CD14-positive monocyte (primary cell): ENCODE measurements around the gene SLC5A12. TPM values are rescaled to one million over a fixed set of nuclear protein-coding genes. Genes with fewer than 3 reads are reported as not detected.

ENCODE experiments used
- DNase-seq, 3 donors: peaks; one replicate each; pipeline ENCODE4 v3.0.0-alpha.2; 2011 to 2022
- H2AFZ ChIP-seq: 2 replicates; pipeline ENCODE4 v1.6.0; 2012; ENCODE audit warnings: mild to moderate bottlenecking, low read depth, low read length, inconsistent platforms; ENCODE audit not compliant: insufficient read depth, poor library complexity, severe bottlenecking
- H3K27ac ChIP-seq, 2 donors: 1 replicate in 1 of 2; 2 replicates in 1 of 2; pipeline ENCODE4 v1.5.1; 2012 to 2013; ENCODE audit warnings: low read length in 2 of 2, control low read depth in 1 of 2, inconsistent platforms in 1 of 2, low read depth in 1 of 2, mild to moderate bottlenecking in 1 of 2
- H3K27me3 ChIP-seq, 2 donors: one replicate each; pipeline versions ENCODE4 v1.6.0 to v1.6.1; 2011 to 2013; ENCODE audit warnings: low read length in 2 of 2; ENCODE audit not compliant: control insufficient read depth in 2 of 2, insufficient read depth in 2 of 2
- H3K36me3 ChIP-seq, 2 donors: replicated peaks in 1 of 2; 1 replicate in 1 of 2; 2 replicates in 1 of 2; pipeline versions ENCODE4 v1.5.1 to v1.6.1; 2012 to 2013; ENCODE audit warnings: low read length in 2 of 2, control low read depth in 1 of 2, inconsistent platforms in 1 of 2, mild to moderate bottlenecking in 1 of 2; ENCODE audit not compliant: insufficient read depth in 2 of 2, control insufficient read depth in 1 of 2
- H3K4me1 ChIP-seq, 2 donors: 1 replicate in 1 of 2; 2 replicates in 1 of 2; pipeline versions ENCODE4 v1.5.1 to v1.6.1; 2012 to 2013; ENCODE audit warnings: low read length in 2 of 2, control low read depth in 1 of 2, inconsistent platforms in 1 of 2, mild to moderate bottlenecking in 1 of 2, moderate library complexity in 1 of 2; ENCODE audit not compliant: insufficient read depth in 2 of 2, control insufficient read depth in 1 of 2
- H3K4me2 ChIP-seq: replicated peaks from 2 replicates; pipeline ENCODE3; 2012; ENCODE audit warnings: low read length, moderate library complexity, mild to moderate bottlenecking; ENCODE audit not compliant: poor library complexity, severe bottlenecking; ENCODE audit errors: extremely low read depth
- H3K4me3 ChIP-seq, 3 experiments: fragments of 200-600 bp in 1 of 3; sonication (generic) in 1 of 3; replicated peaks in 1 of 3; 1 replicate in 2 of 3; 2 replicates in 1 of 3; pipeline ENCODE4 v1.5.1; 2011 to 2013; ENCODE audit warnings: low read length in 3 of 3, mild to moderate bottlenecking in 3 of 3, control low read depth in 2 of 3, low read depth in 2 of 3, inconsistent platforms in 1 of 3, moderate library complexity in 1 of 3
- H3K79me2 ChIP-seq: 2 replicates; pipeline ENCODE4 v1.6.0; 2012; ENCODE audit warnings: mild to moderate bottlenecking, control low read depth, inconsistent platforms, low read length, moderate library complexity; ENCODE audit not compliant: insufficient read depth
- H3K9ac ChIP-seq: 2 replicates; pipeline ENCODE4 v1.6.0; 2017; ENCODE audit warnings: low read length, mild to moderate bottlenecking; ENCODE audit not compliant: insufficient read depth, poor library complexity, severe bottlenecking
- H3K9me3 ChIP-seq, 2 donors: replicated peaks in 1 of 2; 1 replicate in 1 of 2; 2 replicates in 1 of 2; pipeline versions ENCODE4 v1.5.1 to v1.6.1; 2012 to 2013; ENCODE audit warnings: low read length in 2 of 2, control low read depth in 1 of 2; ENCODE audit not compliant: control insufficient read depth in 1 of 2, insufficient read depth in 1 of 2
- H4K20me1 ChIP-seq: 2 replicates; pipeline ENCODE4 v1.6.0; 2012; ENCODE audit warnings: mild to moderate bottlenecking, low read length, control low read depth, moderate library complexity; ENCODE audit not compliant: insufficient read depth
- H3K27ac Mint-ChIP-seq, 7 donors: one replicate each; pipeline ENCODE4 v1.8.0; 2020; ENCODE audit warnings: mild to moderate bottlenecking in 7 of 7, mixed read lengths in 7 of 7, moderate library complexity in 6 of 7, inconsistent platforms in 2 of 7
- H3K27me3 Mint-ChIP-seq, 3 donors: one replicate each; pipeline ENCODE4 v1.8.0; 2021 to 2022; ENCODE audit warnings: low read depth in 3 of 3, mild to moderate bottlenecking in 3 of 3, mixed read lengths in 3 of 3, moderate library complexity in 3 of 3, inconsistent platforms in 1 of 3
- H3K36me3 Mint-ChIP-seq, 2 donors: one replicate each; pipeline ENCODE4 v1.8.0; 2020; ENCODE audit warnings: mixed read lengths in 2 of 2, inconsistent platforms in 1 of 2, mild to moderate bottlenecking in 1 of 2
- H3K4me1 Mint-ChIP-seq: one replicate; pipeline ENCODE4 v1.8.0; 2020; ENCODE audit warnings: mild to moderate bottlenecking, mixed read lengths
- H3K4me3 Mint-ChIP-seq, 2 donors: one replicate each; pipeline ENCODE4 v1.8.0; 2020; ENCODE audit warnings: mild to moderate bottlenecking in 2 of 2, mixed read lengths in 2 of 2, moderate library complexity in 1 of 2
- H3K9me3 Mint-ChIP-seq, 7 donors: one replicate each; pipeline ENCODE4 v1.8.0; 2020 to 2022; ENCODE audit warnings: mixed read lengths in 7 of 7, mild to moderate bottlenecking in 6 of 7, moderate library complexity in 6 of 7, inconsistent platforms in 2 of 7
- CTCF ChIP-seq: fragments of 200-600 bp; IDR thresholded peaks from one replicate; pipeline ENCODE4 v1.8.0; 2022; ENCODE audit warnings: antibody characterized with exemption, mild to moderate bottlenecking
- WGBS: methylation state at CpG from one replicate; pipeline ENCODE4 v1.1.5; 2013; ENCODE audit warnings: missing lambda C conversion rate; ENCODE audit not compliant: insufficient coverage; 5-methylcytosine and 5-hydroxymethylcytosine counted together
- intact Hi-C, 2 donors: fragments of 100-400 bp; cut with micrococcal nuclease; formaldehyde crosslinking; loops; one replicate each; pipeline versions ENCODE4 v1.15.0 to v1.15.1; 2023
- polyA plus RNA-seq, 3 donors: library from polyadenylated mRNA; depleted of rRNA in 1 of 3; unstranded in 2 of 3; stranded (reverse) in 1 of 3; fragments of 300-500 nt in 2 of 3; fragments of >200 nt in 1 of 3; fragmentation: Illumina TruSeq in 2 of 3; gene quantifications; 1 replicate in 2 of 3; 2 replicates in 1 of 3; pipeline ENCODE4 v1.2.3, GENCODE V29; 2012 to 2021

Gene SLC5A12
- polyA plus RNA-seq, 3 donors, result not detected

DNA sequence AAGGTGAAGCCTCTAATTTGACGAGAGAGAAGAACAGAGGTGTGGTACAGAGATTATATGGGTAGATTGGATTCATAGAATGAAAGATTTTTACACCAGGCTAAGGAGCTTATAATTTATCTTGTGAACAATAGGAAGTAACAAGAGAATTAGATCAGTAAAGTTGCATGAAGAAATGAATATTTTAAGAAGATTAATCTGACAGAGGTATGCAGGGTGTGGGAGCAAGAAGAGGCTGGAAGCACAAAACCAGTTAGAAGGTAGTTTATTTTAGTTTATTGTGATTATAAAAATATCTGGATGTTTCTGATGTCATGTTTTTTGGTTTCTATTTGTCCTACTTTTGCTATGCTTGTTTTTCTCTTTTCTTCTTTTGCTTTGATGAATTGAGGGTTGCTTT lies 15.7 kb downstream of the SLC5A12 start:
- no peak for TF ChIP-seq CTCF
- no peaks in the 10 kb centered on the region for H3K36me3 ChIP-seq
- Mint-ChIP-seq H3K9me3 (no peaks in the 10 kb centered on the region), H3K27ac (no peak overlapping the region), H3K4me3 (no peak overlapping the region), H3K27me3 (no peaks in the 10 kb centered on the region), H3K4me1 (no peaks in the 10 kb centered on the region), H3K36me3 (no peaks in the 10 kb centered on the region)
- no peaks in the 10 kb centered on the region for H3K79me2 ChIP-seq
- no peak overlapping the region for H3K27ac ChIP-seq
- WGBS, result 83% methylated on average over 1 of the region's 1 CpG
- intact Hi-C loops, result no loop called here
- H2AFZ ChIP-seq, result no peak overlapping the region
- no peaks in the 10 kb centered on the region for H3K27me3 ChIP-seq
- H3K4me2 ChIP-seq, result no peak overlapping the region
- H3K4me1 ChIP-seq, result no peaks in the 10 kb centered on the region
- H4K20me1 ChIP-seq, result no peaks in the 10 kb centered on the region
- H3K9ac ChIP-seq, result no peak overlapping the region
- H3K9me3 ChIP-seq, result no peaks in the 10 kb centered on the region
- H3K4me3 ChIP-seq, result no peak overlapping the region
- no peak for DNase-seq

DNA sequence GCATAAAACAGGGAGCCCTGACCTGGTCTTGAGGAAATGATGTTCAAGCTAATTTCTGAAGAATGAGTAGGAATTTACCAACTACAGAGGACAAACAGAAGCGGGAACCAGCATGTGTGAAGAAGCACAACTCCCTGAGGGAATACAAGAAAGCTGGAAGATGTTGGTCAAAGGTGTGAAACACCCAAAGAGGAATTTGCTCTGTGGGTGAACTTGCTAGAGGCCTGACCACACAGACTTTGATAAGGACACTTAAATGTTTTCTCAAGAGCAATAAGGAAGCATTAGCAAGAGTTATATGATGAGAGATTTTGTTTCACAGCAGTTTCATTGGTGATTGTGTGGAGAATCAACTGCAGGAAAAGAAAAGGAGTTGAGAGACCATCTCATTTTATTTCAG lies 17.6 kb downstream of the SLC5A12 start:
- Mint-ChIP-seq H3K27me3 (no peaks in the 10 kb centered on the region), H3K27ac (no peak overlapping the region), H3K4me3 (no peak overlapping the region), H3K4me1 (no peaks in the 10 kb centered on the region), H3K36me3 (no peaks in the 10 kb centered on the region), H3K9me3 (peaks cover 0 to 4% (median 0%) of the 10 kb centered on the region in 7 donors)
- DNase-seq, result no peak
- no peaks in the 10 kb centered on the region for H3K4me1 ChIP-seq
- H3K27me3 ChIP-seq, result no peaks in the 10 kb centered on the region
- no peaks in the 10 kb centered on the region for H3K9me3 ChIP-seq
- no peaks in the 10 kb centered on the region for H4K20me1 ChIP-seq
- H3K27ac ChIP-seq, result no peak overlapping the region
- H3K9ac ChIP-seq, result no peak overlapping the region
- H3K36me3 ChIP-seq, result no peaks in the 10 kb centered on the region
- no peak overlapping the region for H3K4me2 ChIP-seq
- H2AFZ ChIP-seq, result no peak overlapping the region
- no CpG with 5 or more reads among the region's 1 CpG for WGBS
- intact Hi-C loops, result no loop called here
- no peak for TF ChIP-seq CTCF
- no peaks in the 10 kb centered on the region for H3K79me2 ChIP-seq
- H3K4me3 ChIP-seq, result no peak overlapping the region
